ENCODE measurements around the gene DTX3. TPM values are rescaled to one million over a fixed set of nuclear protein-coding genes. Genes with fewer than 3 reads are reported as not detected.
A peak's percentile ranks its signal among the peaks of the same experiment; 100 is the strongest.

DTX3 gene
- total and polyA plus RNA-seq, 7 donors, result 1.2 to 68.4 (median 42.9) TPM

- TF ChIP-seq POLR2AphosphoS5 (IDR thresholded peaks at IDR 0.05), result no peak
- TF ChIP-seq CTCF (IDR thresholded peaks at IDR 0.05), result no peak
- TF ChIP-seq POLR2A (IDR thresholded peaks at IDR 0.05), result no peak
- TF ChIP-seq EP300 (IDR thresholded peaks at IDR 0.05), result no peak
- intact Hi-C loops (cut with DNase I), result loop anchor here (5.0 kb wide), 1 partner anchor 61 kb away; the partner anchor contains the start of gene DCTN2
- Histone ChIP-seq H3K27me3 (no peaks in the 10 kb centered on the region), H3K4me3 (no peak overlapping the region), H3K9me3 (no peaks in the 10 kb centered on the region), H3K4me1 (peaks cover 0 to 65% (median 53%) of the 10 kb centered on the region in 4 donors), H3K27ac (peak overlapping the region; percentile 96 to 97 (median 96)), H3K36me3 (peaks cover 0 to 23% (median 15%) of the 10 kb centered on the region in 4 donors)
- DNase-seq, result no peak
- WGBS, 2 donors, result 87 to 90% methylated on average over 12 of the region's 12 CpGs
Measured at GRCh38 chr12:57607958-57608663, 3.5 kb downstream of the DTX3 start.

GRCh38 chr12:57609101-57609780 is 4.6 kb downstream of the DTX3 start:
- peak overlapping the region; percentile 96 to 97 (median 96) for H3K27ac ChIP-seq
- no peaks in the 10 kb centered on the region for H3K27me3 ChIP-seq
- intact Hi-C loops (cut with DNase I), result loop anchor here (5.0 kb wide), 1 partner anchor 62 kb away; the partner anchor contains the start of gene DCTN2
- H3K4me1 ChIP-seq, result peaks cover 0 to 70% (median 58%) of the 10 kb centered on the region in 4 donors
- WGBS, 2 donors, result 71 to 82% methylated on average over 19 of the region's 19 CpGs
- H3K9me3 ChIP-seq, result no peaks in the 10 kb centered on the region
- no peak for DNase-seq
- peak overlapping the region; percentile 67 to 95 (median 86) for H3K4me3 ChIP-seq
- TF ChIP-seq POLR2AphosphoS5 (IDR thresholded peaks at IDR 0.05) (no peak), CTCF (IDR thresholded peaks at IDR 0.05) (no peak), EP300 (IDR thresholded peaks at IDR 0.05) (no peak), POLR2A (IDR thresholded peaks at IDR 0.05) (no peak)
- H3K36me3 ChIP-seq, result peaks cover 0 to 30% (median 18%) of the 10 kb centered on the region in 4 donors

- H3K4me3 ChIP-seq, result peak overlapping the region; percentile 67 to 95 (median 86)
- H3K9me3 ChIP-seq, result no peaks in the 10 kb centered on the region
- no peak for DNase-seq
- H3K27me3 ChIP-seq, result no peaks in the 10 kb centered on the region
- no peak for TF ChIP-seq POLR2A (IDR thresholded peaks at IDR 0.05)
- TF ChIP-seq EP300 (IDR thresholded peaks at IDR 0.05), result no peak
- no peak for TF ChIP-seq POLR2AphosphoS5 (IDR thresholded peaks at IDR 0.05)
- TF ChIP-seq CTCF (IDR thresholded peaks at IDR 0.05), result no peak
- 31 to 34% methylated on average over 34 of the region's 34 CpGs for WGBS, 2 donors
- peaks cover 0 to 37% (median 21%) of the 10 kb centered on the region in 4 donors for H3K36me3 ChIP-seq
- intact Hi-C loops (cut with DNase I), result loop anchor here (2.0 to 5.0 kb wide), 3 partner anchors 63 to 523 kb away; partner anchors contain the start of genes DCTN2, DDIT3 and MBD6
- H3K4me1 ChIP-seq, result peaks cover 0 to 76% (median 66%) of the 10 kb centered on the region in 4 donors
- peak overlapping the region; percentile 96 to 97 (median 96) for H3K27ac ChIP-seq
Measured at GRCh38 chr12:57609781-57610553, 5.3 kb downstream of the DTX3 start.

GRCh38 chr12:57610554-57611107 is 6.0 kb downstream of the DTX3 start:
- intact Hi-C loops (cut with DNase I), result loop anchor here (2.0 to 5.0 kb wide), 2 partner anchors 88 to 524 kb away; partner anchors contain the start of genes DDIT3 and MBD6
- TF ChIP-seq CTCF (IDR thresholded peaks at IDR 0.05) (no peak), EP300 (IDR thresholded peaks at IDR 0.05) (no peak), POLR2AphosphoS5 (IDR thresholded peaks at IDR 0.05) (peak in 3 of 4 donors; percentile 11 to 75 (median 65)), POLR2A (IDR thresholded peaks at IDR 0.05) (peak in 1 of 2 donors; percentile 30)
- H3K4me3 ChIP-seq, result peak overlapping the region; percentile 67 to 95 (median 86)
- no peaks in the 10 kb centered on the region for H3K9me3 ChIP-seq
- 2 to 3% methylated on average over 29 of the region's 29 CpGs for WGBS, 2 donors
- peaks cover 6 to 43% (median 28%) of the 10 kb centered on the region in 4 donors for H3K36me3 ChIP-seq
- no peaks in the 10 kb centered on the region for H3K27me3 ChIP-seq
- H3K27ac ChIP-seq, result peak overlapping the region; percentile 96 to 97 (median 96)
- peaks cover 0 to 76% (median 68%) of the 10 kb centered on the region in 4 donors for H3K4me1 ChIP-seq
- peak; percentile 93 for DNase-seq

Data from sigmoid colon (tissue), 7 donors.